Posterior vena cava (tissue), 2 donors: ENCODE results near the gene ALG11. TPM values are rescaled to one million over a fixed set of nuclear protein-coding genes. Genes with fewer than 3 reads are reported as not detected.

Experiments
- total RNA-seq, 2 donors: library from RNA; stranded (reverse); fragmentation: NEBNext Ultra II Directional; extraction: Animal tissue kit (Norgen Biotek cat#: 25700); gene quantifications; one replicate each; pipeline ENCODE4 v1.2.1, GENCODE V29; 2021
- donor health status: DM: yes; HTN: yes; CAD: no.
- donor health status: DM: yes; HTN: yes; CAD: no.

ALG11 gene
- total RNA-seq, 2 donors from 2014 or later: 27.1 to 34.9 TPM

Other genes starting within 250 kb of the ALG11 start
- gene DHRS12, start 208.2 kb upstream of the ALG11 start, total RNA-seq: 10 to 100 TPM in 1 of 2 donors, 1 to 10 TPM in 1; 9.9 to 11.1 TPM
- gene TMEM272, start 167.2 kb upstream of the ALG11 start, total RNA-seq: under 1 TPM; 0.10 to 0.14 TPM
- not detected for gene CCDC70, start 150.4 kb upstream of the ALG11 start, total RNA-seq
- 1 to 10 TPM; 2.6 to 5.7 TPM for gene ATP7B, start 948 bp upstream of the ALG11 start, total RNA-seq
- gene UTP14C, start 12.3 kb downstream of the ALG11 start, total RNA-seq: 10 to 100 TPM; 13.9 to 14.7 TPM
- under 1 TPM; 0.29 to 0.42 TPM for gene NEK5, start 116.7 kb downstream of the ALG11 start, total RNA-seq
- gene NEK3, start 147.2 kb downstream of the ALG11 start, total RNA-seq: 10 to 100 TPM; 12.2 to 17.3 TPM